K562 (cell line): ENCODE results near the gene GALR1. TPM values are rescaled to one million over a fixed set of nuclear protein-coding genes. Genes with fewer than 3 reads are reported as not detected.

Source experiments
- polyA plus RNA-seq, 8 experiments: library from polyadenylated mRNA; depleted of rRNA in 4 of 8; stranded (reverse) in 5 of 8; unstranded in 3 of 8; fragments of >200 nt; fragmentation: Nextera tagmentation in 2 of 8; fragmentation: Illumina TruSeq in 1 of 8; extraction: Ambion mirVana in 2 of 8; extraction: Trizol in 1 of 8; gene quantifications; 2 replicates each; pipeline versions ENCODE4 v1.2.1 to v1.2.3, GENCODE V29; 2011 to 2014; ENCODE audit warnings: inconsistent platforms in 1 of 8, missing spikeins in 1 of 8
- total RNA-seq, 7 experiments: library from RNA; depleted of rRNA in 6 of 7; stranded (reverse); fragments of >200 nt in 6 of 7; fragmentation: Illumina TruSeq in 2 of 7; extraction: Trizol in 2 of 7; gene quantifications; 2 replicates each; pipeline versions ENCODE4 v1.2.1 to v1.2.3, GENCODE V29; 2011 to 2021; ENCODE audit warnings: low replicate concordance in 1 of 7

The GALR1 gene
- total and polyA plus RNA-seq, 9 of the 15 experiments (the other 6 are each of a cell fraction or from before 2014, with no cell fraction given) = not detected

Other genes with a start within 250 kb of the GALR1 start
- gene MBP, start 117.1 kb upstream of the GALR1 start, total RNA-seq (2014; rRNA removed) = not detected in 2 replicates
- gene MBP, start 117.1 kb upstream of the GALR1 start, total RNA-seq (2014; rRNA removed; fragmentation: Illumina TruSeq; extraction: Trizol) = not detected in 2 replicates
- gene MBP, start 117.1 kb upstream of the GALR1 start, total RNA-seq (2015; rRNA removed; fragmentation: Illumina TruSeq; extraction: Trizol) = not detected in 2 replicates
- gene MBP, start 117.1 kb upstream of the GALR1 start, total RNA-seq (2021) = 0.09 and 0.34 TPM in 2 replicates
- not detected in 2 replicates for gene MBP, start 117.1 kb upstream of the GALR1 start, polyA plus RNA-seq (2011; rRNA removed)
- not detected in 2 replicates for gene MBP, start 117.1 kb upstream of the GALR1 start, polyA plus RNA-seq (2014; fragmentation: Illumina TruSeq; extraction: Trizol)
- gene MBP, start 117.1 kb upstream of the GALR1 start, polyA plus RNA-seq (2014; fragmentation: Nextera tagmentation; extraction: Ambion mirVana) = not detected
- not detected in 2 replicates for gene MBP, start 117.1 kb upstream of the GALR1 start, polyA plus RNA-seq (2014; rRNA removed)